Hypothalamus (tissue), 51 donors: ENCODE measurements around the gene PUS7L.
"Not testable (repeated sequence)": the region's sequence is repeated elsewhere in the genome, so short reads cannot be mapped to it uniquely, and the experiment has no call there.

Source experiments
- DNase-seq, 51 donors: peaks; one replicate each; lab custom pipeline; 2025; lab: John Stamatoyannopoulos, UW

Gene PUS7L

GRCh38 chr12:43754015-43754414 lies 4.6 kb downstream of the PUS7L start:
- no peak for DNase-seq

GRCh38 chr12:43751360-43751759 lies 7.2 kb downstream of the PUS7L start:
- not testable (repeated sequence) for DNase-seq

- DNase-seq = no peak
These were observed 7.8 kb downstream of the PUS7L start for GRCh38 chr12:43750814-43751213.

- DNase-seq = no peak
These were observed 9.6 kb downstream of the PUS7L start for GRCh38 chr12:43749016-43749415.

GRCh38 chr12:43744826-43745225 lies 13.8 kb downstream of the PUS7L start:
- DNase-seq = no peak

- DNase-seq = no peak
These were observed 16.5 kb downstream of the PUS7L start for GRCh38 chr12:43742106-43742505.

- DNase-seq = no peak
These were observed 18.0 kb downstream of the PUS7L start for GRCh38 chr12:43740511-43741100.

GRCh38 chr12:43737646-43738045 lies 20.9 kb downstream of the PUS7L start:
- no peak for DNase-seq

GRCh38 chr12:43736927-43737440 lies 21.6 kb downstream of the PUS7L start:
- DNase-seq = no peak

GRCh38 chr12:43733687-43734086 lies 24.9 kb downstream of the PUS7L start:
- no peak for DNase-seq

- DNase-seq = no peak
These were observed 28.3 kb downstream of the PUS7L start for GRCh38 chr12:43730283-43730682.

- no peak for DNase-seq
These were observed 29.9 kb downstream of the PUS7L start for GRCh38 chr12:43728698-43729097.

- no peak for DNase-seq
These were observed 30.5 kb downstream of the PUS7L start for GRCh38 chr12:43728117-43728516.

GRCh38 chr12:43723134-43723533 lies 35.5 kb downstream of the PUS7L start:
- DNase-seq = no peak

GRCh38 chr12:43722621-43723020 lies 36.0 kb downstream of the PUS7L start:
- no peak for DNase-seq

GRCh38 chr12:43711348-43711747 lies 47.2 kb downstream of the PUS7L start:
- no peak for DNase-seq

- DNase-seq = not testable (repeated sequence)
These were observed 54.8 kb downstream of the PUS7L start for GRCh38 chr12:43703772-43704171.

GRCh38 chr12:43701194-43701593 lies 57.4 kb downstream of the PUS7L start:
- not testable (repeated sequence) for DNase-seq

- DNase-seq = no peak
These were observed 62.4 kb downstream of the PUS7L start for GRCh38 chr12:43696154-43696553.

GRCh38 chr12:43694879-43695278 lies 63.7 kb downstream of the PUS7L start:
- no peak for DNase-seq

- no peak for DNase-seq
These were observed 66.5 kb downstream of the PUS7L start for GRCh38 chr12:43692064-43692463.

- not testable (repeated sequence) for DNase-seq
These were observed 73.1 kb downstream of the PUS7L start for GRCh38 chr12:43685491-43685890.
